ENCODE measurements around the gene HSD17B1.
"Not testable (repeated sequence)": the region's sequence is repeated elsewhere in the genome, so short reads cannot be mapped to it uniquely, and the experiment has no call there.

HSD17B1 gene

DNA sequence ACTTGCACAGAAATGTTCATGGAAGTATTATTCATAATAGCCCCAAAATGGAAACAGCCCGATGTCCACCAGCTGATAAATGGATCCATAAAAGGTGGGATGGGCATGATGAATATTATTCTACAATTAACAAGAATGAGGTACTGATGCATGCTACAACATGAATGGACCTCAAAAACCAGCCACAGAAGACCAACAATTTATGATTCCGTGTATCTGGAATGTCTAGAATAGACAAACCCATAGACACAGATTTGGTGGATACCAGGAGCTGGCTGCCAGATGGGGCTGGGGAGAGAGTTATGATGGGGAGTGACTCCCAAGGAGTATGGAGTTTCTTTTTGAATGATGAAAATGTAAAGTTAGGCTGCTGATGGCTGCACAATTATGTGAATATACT lies 27.5 kb upstream of the HSD17B1 start:
- no peak for DNase-seq (ENCODE audit: low spot score)

DNA sequence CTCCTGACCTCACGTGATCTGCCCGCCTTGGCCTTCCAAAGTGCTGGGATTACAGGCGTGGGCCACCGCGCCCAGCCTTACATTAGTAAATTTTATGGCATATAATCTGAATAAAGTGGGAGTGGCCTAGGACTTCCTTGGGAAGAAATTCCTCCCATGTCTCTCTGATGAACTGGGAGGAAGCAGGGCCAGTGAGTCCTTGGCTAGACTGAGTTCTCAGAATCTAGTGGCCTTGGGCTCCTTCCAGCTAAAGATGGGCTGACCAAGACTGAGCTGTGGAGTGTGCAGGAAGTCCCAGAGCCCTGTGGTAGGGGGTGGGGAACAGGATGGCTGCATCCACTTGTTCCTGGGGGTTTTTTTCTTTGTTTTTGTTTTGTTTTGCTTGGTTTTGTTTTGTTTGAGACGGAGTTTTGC lies 26.7 kb upstream of the HSD17B1 start:
- DNase-seq (ENCODE audit: low spot score): peak; percentile 94

DNA sequence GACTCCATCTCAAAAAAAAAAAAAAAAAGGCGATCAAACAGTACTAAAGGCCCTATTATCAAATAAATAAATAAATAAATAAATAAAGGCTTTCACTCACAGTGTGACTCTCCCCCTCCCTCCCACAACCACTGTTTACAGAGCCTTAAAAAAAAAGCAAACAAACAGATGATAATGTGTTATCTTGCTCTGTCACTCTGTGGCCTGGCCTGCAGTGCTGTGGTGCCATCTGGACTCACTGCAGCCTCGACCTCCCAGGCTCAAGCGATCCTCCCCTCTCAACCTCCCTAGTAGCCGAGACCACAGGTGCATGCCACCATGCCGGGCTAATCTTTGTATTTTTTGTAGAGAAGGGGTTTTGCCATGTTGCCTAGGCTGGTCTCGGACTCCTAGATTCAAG lies 24.8 kb upstream of the HSD17B1 start:
- DNase-seq (ENCODE audit: low spot score): no peak

DNA sequence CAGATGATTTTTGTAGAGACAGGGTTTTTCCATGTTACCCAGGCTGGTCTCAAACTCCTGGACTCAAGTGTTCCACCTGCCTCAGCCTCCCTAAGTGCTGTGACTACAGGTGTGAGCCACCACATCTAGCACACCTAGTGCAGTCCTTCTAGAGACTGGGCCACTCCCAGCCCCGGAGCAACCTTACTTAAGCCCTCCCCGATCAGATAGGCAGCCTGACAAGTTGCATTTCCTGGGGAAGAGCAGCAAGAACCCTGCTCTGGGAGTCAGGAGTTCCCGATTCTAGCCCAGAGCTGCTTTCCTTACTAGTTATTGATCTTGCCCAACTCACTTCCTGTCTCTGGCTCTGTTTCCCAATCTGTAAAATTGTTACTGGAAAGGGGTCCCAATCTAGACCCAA lies 23.7 kb upstream of the HSD17B1 start:
- no peak for DNase-seq (ENCODE audit: low spot score)

DNA sequence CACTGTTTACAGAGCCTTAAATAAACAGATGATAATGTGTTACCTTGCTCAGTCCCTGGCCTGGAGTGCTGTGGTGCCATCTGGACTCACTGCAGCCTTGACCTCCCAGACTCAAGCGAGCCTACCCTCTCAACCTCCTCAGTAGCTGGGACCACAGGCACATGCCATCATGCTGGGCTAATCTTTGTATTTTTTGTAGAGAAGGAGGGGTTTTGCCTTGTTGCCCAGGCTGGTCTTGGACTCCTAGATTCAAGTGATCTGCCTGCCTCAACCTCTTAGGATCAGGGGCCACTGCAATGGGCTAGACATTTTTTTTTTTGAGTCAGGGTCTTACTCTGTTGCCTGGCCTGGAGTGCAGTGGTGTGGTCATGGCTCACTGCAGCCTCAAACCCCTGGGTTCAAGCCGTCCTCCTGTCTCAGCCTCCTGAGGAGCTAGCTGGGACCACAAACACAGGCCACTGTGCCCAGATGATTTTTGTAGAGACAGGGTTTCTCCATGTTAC lies 21.7 kb upstream of the HSD17B1 start:
- DNase-seq (ENCODE audit: low spot score): no peak

DNA sequence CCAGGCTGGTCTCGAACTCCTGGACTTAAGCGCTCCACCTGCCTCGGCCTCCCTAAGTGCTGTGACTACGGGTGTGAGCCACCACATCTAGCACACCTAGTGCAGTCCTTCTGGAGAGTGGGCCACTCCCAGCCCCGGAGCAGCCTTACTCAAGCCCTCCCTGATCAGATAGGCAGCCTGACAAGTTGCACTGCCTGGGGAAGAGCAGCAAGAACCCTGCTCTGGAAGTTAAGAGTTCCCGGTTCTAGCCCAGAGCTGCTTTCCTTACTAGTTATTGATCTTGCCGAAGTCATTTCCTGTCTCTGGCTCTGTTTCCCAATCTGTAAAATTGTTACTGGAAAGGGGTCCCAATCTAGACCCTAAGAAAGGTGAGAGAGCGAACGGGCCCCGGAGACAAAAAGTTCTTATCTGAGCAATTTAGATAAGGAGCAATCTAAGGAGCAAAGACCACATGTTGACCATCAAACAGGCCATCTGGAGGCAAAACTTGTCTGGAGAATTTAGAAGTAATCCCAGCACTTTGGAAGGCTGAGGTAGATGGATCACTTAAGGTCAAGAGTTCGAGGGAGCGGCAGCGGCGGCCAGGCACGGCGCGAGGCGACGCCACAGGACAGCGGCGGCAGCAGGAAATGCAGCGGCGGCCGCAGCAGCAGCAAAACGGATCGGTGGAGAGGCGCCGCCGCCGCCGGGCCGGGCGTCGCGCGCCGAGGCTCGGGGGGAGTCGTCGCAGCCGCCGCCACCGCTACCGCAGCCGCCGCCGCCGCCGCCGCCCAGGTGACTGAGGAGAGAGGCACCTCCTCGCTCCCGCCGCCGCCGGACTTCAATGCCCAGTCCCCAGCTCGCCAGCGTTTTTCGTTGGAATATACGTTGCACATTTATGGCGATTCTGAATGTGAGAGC lies 21.0 kb upstream of the HSD17B1 start:
- DNase-seq (ENCODE audit: low spot score): peak; percentile 74

DNA sequence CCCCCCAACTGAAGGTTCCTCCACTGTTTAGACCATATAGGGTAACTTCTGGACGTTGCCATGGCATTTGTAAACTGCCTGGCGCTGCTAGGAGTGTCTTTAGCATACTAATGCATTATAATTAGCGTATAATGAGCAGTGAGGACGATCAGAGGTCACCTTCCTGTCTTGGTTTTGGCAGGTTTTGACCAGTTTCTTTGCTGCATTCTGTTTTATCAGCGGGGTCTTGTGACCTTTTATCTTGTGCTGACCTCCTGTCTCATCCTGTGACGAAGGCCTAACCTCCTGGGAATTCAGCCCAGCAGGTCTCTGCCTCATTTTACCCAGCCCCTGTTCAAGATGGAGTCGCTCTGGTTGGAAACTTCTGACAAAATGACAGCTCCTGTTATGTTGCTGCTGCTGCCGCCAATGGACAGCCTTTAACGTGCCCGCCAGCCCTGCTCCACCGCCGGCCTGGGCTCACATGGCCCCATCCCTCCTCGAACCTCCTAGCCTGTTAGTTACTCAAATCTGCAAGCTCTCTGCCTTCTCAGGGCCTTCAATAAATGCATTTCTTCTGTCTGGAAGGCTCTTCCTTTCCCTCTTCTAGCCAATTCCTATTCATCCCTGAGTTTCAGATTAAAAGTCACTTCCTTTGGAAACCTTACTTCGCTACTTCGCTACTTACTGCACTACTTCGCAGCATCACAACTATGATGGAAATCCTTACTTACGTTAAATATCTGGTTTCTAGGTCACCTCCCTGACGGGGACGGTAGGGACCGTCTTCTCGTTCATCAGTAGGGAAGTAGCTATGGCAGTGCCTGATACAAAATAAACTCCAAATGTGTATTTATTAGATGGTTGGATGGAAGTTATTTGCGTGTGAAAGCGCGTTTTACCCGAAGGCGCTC lies 17.3 kb upstream of the HSD17B1 start:
- DNase-seq (ENCODE audit: low spot score): no peak

DNA sequence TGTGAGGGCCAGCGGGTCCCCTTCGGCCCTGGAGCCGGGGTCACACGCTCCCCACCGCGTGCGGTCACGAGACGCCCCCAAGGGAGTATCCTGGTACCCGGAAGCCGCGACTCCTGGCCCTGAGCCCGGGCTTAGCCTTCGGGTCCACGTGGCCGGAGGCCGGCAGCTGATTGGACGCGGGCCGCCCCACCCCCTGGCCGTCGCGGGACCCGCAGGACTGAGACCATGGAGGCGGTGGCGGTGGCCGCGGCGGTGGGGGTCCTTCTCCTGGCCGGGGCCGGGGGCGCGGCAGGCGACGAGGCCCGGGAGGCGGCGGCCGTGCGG lies 16.7 kb upstream of the HSD17B1 start, which contains the start of gene NAGLU:
Gene NAGLU (plus strand): TSS at position 194 of the 324 bp plus-strand sequence. CDS start 32 bp downstream, at position 226.
- peak; percentile 83 for DNase-seq (ENCODE audit: low spot score)

DNA sequence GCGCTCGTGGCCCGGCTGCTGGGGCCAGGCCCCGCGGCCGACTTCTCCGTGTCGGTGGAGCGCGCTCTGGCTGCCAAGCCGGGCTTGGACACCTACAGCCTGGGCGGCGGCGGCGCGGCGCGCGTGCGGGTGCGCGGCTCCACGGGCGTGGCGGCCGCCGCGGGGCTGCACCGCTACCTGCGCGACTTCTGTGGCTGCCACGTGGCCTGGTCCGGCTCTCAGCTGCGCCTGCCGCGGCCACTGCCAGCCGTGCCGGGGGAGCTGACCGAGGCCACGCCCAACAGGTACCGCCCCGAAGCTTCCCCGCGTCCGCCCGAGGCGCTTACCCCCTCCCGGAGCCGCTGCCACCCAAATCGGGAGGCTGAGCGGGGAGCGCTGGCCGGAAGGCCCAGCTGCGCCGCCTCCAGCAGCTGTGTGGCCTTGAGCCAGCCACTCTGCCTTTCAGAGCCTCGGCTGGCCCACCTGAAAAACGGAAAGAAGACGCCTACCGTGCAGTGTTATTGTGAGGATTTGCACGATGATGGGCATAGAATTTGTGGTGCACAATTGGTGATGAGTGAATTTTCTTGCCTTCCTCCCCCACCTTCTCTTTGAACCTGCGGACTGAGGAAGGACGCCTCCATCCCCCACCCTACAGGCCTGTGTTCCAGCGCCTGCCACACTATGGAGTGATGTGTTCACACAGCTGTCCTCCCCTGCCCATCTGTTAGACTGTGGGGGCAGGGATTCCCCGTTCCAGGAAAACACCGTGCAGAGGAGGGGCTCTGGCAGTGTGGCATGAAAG lies 16.2 kb upstream of the HSD17B1 start:
- peak; percentile 58 for DNase-seq (ENCODE audit: low spot score)

DNA sequence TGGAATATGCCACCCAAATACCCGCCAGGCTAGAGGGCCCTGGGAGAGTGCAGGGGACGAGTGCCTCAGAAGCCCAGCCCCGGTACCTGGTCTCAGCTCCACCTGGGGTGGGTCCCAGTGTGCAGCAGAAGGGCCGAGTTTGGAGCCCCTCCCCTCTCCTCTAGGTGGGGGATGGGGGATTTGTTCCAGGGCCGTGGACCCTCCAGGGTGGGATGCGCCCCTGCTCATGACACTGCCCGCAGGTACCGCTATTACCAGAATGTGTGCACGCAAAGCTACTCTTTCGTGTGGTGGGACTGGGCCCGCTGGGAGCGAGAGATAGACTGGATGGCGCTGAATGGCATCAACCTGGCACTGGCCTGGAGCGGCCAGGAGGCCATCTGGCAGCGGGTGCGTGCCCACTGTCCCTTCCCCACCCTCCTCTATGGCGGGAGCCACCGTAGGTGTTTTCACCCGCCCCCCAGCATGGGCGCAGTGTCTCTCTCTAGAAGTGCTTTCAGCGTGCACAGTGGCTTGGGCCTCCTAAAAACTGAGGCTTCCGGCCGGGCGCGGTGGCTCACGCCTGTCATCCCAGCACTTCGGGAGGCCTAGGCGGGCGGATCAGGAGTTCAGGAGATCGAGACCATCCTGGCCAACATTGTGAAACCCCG lies 15.4 kb upstream of the HSD17B1 start:
- DNase-seq (ENCODE audit: low spot score): no peak

DNA sequence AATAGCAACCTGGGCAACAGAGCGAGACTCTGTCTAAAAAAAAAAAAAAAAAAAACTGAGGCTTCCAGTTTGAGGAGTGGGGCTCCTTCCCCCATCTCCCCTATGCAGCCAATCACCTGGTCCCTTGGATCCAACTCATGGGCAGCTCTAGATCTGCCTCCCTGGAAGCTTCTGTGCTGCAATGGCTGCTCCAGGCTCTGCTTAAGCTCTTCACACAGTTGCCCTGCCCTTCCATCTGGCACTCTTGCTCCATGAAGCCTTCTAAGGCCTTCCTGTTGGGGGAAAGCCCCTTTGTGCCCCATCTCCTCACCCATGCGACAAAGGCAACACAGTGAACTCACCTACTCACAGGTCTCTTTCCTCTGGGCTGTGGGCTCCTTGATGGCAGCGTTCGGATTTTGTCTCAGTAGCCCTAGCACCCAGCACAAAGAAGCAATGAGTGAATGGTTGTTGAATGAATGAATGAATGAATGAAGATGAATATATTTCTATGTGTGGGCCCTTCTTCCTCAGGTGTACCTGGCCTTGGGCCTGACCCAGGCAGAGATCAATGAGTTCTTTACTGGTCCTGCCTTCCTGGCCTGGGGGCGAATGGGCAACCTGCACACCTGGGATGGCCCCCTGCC lies 14.8 kb upstream of the HSD17B1 start:
- no peak for DNase-seq (ENCODE audit: low spot score)

DNA sequence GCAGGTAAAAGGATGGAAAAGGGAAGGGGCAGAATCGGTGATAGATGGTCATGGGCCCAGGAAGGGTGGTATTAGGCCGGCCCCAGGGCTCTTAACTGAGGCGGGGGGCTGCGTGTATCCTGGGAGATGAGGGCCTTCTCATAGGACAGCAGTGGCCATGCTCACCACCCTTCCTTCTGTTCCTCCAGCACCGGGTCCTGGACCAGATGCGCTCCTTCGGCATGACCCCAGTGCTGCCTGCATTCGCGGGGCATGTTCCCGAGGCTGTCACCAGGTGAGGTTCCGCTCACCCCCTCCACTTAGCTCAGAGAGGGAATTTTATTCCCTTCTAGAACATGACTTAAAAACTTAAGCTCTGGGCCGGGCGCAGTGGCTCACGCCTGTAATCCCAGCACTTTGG lies 14.2 kb upstream of the HSD17B1 start:
- DNase-seq (ENCODE audit: low spot score): no peak

DNA sequence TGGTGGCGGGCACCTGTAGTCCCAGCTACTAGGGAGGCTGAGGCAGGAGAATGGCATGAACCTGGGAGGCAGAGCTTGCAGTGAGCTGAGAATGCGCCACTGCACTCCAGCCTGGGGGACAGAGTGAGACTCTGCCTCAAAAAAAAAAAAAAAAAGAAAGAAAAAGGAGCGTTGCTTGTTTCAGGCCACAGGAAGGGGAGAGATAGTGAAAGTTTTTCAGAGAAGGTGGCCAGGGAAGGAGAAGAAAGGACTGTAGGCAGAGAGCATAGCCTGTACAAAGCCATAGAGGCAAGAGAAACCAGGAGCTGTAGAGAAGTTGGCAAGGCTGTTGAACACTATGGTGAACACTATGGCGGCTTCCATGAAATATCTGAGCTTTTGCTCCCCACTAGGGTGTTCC lies 12.2 kb upstream of the HSD17B1 start:
- DNase-seq (ENCODE audit: low spot score): not testable (repeated sequence)

DNA sequence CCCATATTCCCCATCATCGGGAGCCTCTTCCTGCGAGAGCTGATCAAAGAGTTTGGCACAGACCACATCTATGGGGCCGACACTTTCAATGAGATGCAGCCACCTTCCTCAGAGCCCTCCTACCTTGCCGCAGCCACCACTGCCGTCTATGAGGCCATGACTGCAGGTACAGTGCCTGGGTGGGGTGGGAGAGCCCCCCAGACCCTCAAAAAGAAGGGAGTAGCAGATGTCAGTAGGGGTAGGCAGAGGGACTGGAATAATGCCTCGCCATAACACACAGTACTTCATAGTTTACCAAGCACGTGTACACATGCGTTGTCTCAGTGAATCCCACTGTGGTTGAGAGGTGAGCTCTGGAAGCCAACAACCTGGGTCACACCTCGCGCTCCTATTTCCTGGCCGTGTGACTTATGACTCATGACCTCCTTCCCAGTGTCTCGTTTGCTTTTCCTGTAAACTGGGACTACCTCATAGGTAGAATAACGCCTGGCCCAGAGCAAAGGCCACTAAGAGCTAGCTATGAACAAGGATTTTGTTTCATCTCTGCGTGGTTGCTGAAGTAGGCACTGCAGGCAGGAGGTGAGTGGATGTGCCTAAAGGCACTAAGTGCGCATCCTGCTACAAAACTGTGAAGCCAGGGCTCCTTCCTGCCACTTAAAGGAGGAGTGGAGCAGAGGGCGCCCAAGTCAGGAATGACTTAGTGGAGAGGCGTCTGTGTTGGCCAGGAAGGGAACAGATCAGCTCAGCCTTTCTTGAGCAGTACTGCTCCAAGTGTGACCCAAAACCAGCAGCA lies 11.5 kb upstream of the HSD17B1 start:
- peak; percentile 52 for DNase-seq (ENCODE audit: low spot score)

DNA sequence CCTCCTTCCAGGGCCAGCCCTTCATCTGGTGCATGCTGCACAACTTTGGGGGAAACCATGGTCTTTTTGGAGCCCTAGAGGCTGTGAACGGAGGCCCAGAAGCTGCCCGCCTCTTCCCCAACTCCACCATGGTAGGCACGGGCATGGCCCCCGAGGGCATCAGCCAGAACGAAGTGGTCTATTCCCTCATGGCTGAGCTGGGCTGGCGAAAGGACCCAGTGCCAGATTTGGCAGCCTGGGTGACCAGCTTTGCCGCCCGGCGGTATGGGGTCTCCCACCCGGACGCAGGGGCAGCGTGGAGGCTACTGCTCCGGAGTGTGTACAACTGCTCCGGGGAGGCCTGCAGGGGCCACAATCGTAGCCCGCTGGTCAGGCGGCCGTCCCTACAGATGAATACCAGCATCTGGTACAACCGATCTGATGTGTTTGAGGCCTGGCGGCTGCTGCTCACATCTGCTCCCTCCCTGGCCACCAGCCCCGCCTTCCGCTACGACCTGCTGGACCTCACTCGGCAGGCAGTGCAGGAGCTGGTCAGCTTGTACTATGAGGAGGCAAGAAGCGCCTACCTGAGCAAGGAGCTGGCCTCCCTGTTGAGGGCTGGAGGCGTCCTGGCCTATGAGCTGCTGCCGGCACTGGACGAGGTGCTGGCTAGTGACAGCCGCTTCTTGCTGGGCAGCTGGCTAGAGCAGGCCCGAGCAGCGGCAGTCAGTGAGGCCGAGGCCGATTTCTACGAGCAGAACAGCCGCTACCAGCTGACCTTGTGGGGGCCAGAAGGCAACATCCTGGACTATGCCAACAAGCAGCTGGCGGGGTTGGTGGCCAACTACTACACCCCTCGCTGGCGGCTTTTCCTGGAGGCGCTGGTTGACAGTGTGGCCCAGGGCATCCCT lies 9.3 kb upstream of the HSD17B1 start:
- DNase-seq (ENCODE audit: low spot score): no peak

DNA sequence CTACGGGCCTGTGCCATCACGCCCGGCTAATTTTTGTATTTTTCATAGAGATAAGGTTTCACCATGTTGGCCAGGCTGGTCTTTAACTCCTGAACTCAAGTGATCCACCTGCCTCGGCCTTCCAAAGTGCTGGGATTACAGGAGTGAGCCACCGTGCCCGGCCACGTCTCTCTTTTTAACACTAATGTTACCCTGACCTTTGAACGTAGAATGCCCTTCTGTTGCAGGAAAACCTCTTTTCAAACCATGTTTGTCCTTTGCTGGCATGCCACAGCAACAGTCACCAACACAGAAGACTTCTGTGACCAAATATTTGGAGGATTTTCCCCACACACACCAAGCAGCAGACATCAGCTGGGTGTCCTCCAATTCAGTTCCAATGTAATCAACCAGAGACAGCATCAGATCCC lies 7.8 kb upstream of the HSD17B1 start:
- DNase-seq (ENCODE audit: low spot score): no peak

DNA sequence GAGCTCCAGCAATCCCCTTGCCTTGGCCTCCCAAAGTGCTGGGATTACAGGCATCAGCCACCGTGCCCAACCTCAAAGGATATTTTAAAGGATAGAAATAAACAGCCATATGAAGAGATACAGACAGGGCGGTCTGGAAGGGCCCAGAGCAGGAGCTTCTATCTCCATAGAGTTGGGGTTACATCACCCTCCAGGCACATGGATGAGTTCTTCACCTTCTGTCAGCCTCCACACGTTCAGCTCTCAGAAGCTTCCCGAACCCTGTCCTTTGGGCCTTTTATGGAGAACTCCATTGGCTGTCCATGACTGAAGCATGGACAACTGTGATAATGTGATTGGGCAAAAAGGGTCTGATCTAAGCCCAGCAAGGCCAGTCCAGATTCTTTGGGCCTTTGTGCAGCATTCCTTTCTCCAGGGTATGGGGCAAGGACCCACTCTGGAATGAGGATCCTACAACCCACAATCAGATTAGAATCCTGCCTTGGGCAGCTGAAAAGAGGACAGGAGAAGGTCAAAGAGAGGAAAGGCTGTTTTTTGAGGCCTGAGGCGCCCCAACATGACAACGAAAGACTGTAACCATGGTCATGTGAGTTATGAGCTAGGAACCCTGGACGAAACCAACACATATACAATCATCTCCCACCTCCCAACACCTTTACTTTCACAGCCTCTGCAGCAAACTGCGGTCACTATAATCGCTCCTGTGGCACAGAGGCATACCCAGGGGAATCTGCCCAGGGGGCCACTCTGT lies 6.8 kb upstream of the HSD17B1 start:
- not testable (repeated sequence) for DNase-seq (ENCODE audit: low spot score)

DNA sequence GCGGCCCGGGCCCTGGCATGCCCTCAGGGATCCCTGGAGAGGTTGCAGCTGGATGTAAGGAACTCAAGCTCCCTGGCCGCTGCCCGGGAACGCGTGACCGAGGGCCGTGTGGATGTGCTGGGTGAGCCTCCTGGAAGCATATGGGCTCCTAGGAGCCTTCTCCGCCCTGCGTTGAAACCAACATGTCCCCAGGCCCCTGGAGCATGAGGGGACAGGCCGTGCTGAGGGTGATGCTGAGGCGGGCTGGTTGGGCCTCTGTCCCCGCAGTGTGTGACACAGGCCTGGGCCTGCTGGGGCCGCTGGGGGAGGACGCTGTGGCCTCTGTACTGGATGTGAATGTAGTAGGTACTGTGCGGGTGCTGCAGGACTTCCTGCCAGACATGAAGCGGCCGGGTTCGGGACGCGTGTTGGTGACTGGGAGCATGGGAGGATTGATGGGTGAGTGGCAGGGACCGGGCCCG lies 5.7 kb upstream of the HSD17B1 start:
- no peak for DNase-seq (ENCODE audit: low spot score)

All from kidney capillary endothelial cell (primary cell).